Retina (tissue), 1 donor: ENCODE measurements around the gene SPATA17.
"Not testable (repeated sequence)": the region's sequence is repeated elsewhere in the genome, so short reads cannot be mapped to it uniquely, and the experiment has no call there.

Experiments used
- DNase-seq: peaks from one replicate; pipeline ENCODE4 v3.0.0-alpha.2; 2016

Gene SPATA17

DNA sequence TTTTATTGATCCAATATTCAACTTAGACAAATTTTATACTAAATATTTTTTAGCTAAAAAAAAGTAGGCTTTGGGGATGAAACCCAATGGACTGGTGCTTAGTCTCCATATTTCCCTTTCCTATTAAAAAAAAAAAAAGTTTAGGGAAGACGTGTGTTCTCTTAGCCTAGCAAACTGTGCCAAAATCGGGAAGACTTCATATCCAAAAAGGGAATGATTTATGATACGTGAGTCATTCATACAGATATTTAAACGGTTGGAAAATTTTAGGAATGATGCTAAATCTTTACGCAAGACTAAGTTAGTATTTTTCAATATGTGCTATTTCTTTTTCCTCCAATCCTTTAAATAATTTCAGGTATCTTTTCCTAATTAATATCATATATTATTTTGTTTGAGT lies 50.7 kb downstream of the SPATA17 start:
- DNase-seq = no peak

DNA sequence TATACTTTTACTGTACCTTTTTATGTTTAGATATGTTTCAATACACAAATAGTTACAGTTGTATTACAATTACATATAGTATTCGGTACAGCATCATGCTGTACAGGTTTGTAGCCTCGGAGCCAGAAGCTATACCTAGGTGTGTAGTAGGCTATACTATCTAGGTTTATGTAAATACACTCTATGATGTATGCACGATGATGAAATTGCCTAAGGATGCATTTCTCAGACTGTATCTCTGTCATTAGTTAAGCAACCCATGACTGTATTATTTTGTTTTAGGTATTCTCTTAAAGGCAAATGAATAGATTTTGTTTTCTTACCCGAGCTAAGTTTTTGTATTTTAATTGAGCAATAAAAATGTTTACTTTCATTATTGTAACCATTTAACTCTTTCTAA lies 56.4 kb downstream of the SPATA17 start:
- DNase-seq = no peak

DNA sequence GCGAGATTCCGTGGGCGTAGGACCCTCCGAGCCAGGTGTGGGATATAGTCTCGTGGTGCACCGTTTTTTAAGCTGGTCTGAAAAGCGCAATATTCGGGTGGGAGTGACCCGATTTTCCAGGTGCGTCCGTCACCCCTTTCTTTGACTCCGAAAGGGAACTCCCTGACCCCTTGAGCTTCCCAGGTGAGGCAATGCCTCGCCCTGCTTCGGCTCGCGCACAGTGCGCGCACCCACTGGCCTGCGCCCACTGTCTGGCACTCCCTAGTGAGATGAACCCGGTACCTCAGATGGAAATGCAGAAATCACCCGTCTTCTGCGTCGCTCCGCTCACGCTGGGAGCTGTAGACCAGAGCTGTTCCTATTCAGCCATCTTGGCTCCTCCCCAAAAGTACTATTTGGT lies 65.0 kb downstream of the SPATA17 start:
- not testable (repeated sequence) for DNase-seq

DNA sequence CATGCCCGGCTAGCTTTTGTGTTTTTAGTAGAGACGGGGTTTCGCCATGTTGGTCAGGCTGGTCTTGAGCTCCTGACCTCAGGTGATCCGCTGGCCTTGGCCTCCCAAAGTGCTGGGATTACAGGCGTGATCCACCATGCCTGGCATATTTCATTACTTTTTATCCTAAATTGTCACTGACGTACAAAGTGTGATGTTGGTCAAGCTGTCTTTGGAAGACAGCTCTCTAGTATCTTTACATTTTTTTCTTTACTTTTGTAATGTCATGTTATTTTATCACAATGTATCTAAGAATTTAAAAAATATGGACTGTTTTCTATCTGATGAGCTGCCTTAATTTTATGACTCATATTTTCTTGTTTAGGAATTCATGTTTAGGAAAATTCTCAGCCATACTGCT lies 72.2 kb downstream of the SPATA17 start:
- DNase-seq = no peak

DNA sequence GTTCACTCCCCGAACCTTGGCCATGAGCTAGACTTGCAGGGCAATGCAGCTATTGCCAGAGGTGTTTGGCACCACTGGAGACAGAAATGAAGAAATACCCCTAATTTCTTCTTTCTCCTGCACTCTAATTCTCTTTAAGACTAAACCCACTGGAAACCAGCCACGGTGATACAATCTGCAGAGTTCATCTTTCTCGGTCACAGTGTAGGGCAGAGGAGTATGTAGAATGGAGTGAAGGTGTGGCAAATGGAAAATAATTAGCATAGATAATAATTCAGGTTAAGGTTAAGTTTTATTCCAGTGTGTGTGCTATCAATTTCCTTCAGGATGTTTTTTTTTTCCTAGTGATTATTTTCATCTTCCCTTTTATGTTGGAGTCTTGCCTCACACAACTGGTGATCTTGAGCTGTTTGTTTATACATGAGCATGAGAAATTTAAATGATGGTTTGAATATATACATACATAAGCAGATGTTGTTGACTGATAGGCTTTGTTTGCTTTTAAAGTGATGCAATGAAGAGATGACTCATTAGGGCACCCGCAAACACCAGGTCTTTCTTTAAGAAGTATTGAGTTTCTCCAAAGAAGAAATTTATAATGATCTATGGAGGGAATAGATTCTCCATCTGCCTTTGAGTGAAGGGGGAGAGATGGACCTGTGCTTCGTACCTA lies 81.9 kb downstream of the SPATA17 start:
- no peak for DNase-seq

DNA sequence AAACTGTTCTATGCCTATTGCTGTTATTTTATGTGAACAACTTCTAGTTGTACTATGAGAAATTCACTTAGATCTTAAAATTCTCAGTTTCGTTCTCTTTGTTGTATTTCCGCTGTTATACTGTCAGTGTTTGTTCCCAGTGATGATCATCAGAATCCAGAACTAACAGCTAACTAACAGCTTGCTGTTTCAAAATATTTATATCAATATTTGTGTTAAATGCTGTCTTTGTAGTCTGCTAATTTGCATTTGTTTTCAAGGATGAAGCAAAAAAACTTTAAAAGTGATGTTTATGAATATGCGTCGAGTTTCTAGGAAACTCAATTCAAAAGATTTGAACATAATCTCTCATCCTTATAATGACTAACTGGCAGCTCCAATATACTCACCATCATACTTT lies 84.5 kb downstream of the SPATA17 start:
- DNase-seq = no peak

DNA sequence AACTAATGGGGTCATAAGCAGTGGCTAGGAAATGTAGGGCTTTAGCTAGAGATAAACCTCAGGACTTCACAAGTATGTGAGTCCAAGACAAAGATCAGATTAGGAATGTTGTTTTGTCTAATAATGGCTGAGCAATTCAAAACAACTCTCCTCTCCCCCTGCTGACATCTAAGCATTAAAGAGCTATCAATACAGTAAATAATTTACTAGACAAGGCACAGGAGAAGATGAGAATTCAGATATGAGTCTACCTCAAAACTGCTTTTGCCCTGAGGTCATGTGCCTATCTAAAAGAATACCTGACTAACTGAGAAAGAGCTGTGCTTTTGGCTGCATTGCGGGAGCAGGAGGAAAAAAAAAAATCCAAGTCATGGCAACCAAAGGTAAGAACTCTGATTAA lies 86.8 kb downstream of the SPATA17 start:
- no peak for DNase-seq

DNA sequence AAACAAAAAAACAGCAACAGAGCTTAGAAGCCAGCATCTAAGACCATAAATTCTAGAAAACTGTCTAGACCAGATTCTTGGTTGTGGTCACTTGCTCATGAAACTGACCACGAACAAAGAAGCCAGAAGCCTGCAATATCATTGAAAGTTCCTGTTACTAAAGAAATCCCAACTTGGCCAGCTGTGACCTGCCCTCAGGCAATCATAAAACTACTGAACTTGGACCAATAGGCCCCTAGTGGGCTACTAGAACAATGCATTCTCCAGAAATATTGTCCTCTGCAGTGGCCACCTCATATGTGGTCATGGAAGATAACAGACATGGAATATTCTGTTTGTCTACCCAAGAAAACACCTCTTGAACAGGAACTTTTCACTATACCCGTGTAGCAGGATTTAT lies 87.7 kb downstream of the SPATA17 start:
- no peak for DNase-seq

DNA sequence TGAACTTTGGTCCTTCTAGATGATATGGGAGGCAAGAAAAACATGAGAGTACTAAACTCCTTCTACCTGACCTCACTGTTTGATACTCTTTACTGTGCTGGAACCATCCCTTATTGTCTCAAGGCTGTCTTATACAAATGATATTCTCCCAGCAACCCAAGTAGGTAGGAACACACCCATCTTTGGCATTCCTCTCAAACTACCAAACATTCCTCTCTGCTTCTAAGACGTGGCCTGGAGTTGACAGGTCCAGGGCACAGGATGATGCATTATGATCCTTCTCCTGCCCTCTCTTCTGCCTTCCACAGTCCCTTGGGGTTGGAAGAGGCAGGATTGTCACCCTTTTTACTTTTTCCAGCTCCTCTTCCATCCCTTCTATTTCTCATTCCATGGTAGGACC lies 90.5 kb downstream of the SPATA17 start:
- no peak for DNase-seq

DNA sequence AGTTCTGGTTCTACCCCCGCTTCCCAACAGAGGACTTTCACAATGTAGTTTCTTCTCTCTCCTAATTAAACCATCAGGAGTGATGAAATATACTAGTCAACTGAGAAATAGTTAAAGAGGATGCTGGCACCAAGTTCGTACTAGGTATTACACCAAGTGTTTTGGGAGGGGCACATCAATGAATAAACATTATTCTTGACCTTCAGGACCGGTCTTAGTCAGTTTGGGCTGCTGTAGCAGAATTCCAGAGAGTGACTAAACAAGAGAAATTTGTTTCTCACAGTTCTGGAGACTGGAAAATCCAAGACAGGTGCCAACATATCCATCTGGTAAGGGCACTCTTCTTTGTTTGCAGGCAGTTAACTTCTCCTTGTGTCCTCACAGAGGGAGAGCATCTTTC lies 103.8 kb downstream of the SPATA17 start:
- DNase-seq = no peak

DNA sequence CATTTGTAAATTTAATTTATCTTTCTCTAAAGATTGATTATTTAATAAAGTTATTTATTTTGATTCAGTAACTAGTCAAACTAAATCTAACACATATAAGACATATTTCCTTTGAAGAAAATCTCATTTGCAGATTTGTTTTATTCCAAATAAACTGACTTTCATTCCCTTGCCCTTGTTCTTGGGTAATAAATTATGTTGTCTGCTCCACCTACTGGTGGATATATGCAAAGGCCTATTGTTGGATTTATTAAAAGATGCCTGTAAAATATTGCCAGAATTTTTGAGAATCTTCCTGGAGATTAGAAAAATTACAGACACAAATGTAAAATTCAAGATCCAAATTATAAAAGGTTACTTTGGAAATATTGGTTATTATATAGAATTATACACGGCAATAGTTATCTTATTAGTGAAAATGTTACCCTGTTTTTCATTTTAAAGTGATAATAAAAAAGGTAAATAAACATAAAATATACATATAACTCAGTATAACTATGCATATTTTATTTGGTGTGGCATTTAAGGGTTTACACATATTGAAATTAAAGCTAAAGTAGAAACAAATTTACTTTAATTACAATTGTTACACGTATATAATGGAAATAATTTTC lies 116.1 kb downstream of the SPATA17 start:
- no peak for DNase-seq

DNA sequence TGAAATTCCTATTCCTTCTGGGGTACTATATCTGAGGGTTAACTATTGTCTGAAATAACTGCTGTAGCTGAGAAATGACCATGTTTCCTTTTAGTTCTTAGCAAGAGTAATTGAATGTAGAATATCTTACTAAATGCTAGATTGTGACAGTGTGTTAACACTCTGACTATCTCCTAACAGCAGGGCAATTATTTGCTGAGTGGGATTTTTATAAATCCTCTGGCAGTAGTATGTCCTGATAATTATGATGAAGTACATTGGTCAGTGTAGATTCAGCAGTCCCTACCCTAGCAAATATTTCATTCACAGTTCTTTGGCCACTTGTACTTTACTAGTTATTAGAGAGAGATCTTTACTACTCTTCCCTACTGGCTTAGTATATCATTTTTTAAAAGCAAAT lies 138.6 kb downstream of the SPATA17 start:
- DNase-seq = no peak

DNA sequence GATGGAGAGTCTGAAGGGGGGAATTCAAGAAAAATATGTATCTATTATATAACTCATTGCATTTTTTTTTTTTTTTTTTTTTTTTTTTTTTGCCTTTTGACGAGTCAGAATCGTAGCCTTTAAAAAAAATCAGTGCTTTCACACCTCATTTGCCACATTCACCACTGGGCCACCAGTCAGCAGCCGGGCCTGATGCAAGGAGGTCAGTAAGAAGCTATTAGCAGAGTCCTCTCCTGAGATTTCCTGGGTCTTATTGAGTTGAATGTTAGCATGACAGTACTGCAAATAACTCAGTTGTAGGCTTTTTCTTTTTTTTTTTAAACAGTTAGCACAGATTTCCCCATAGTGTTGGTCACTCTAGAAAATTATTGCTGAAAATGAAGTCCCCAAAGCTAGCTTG lies 139.8 kb downstream of the SPATA17 start:
- DNase-seq = peak; percentile 45

DNA sequence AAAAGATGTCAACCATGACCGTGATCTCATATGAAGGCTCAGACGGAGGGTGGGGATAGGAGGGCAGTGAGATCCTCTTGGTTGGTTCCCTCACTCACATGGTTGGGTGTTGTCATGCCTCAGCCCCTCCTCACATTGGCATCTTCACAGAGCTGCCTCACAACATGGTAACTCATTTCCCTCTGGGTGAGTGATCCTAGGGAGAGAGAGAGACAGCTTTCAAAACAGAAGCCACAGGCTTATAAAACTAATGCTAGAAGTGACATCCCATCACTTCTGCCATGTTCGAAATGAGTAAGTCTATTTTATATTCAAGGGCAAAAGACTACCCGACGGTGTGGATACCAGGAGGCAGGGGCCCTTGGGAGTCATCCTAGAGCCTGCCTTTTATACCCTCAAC lies 145.5 kb downstream of the SPATA17 start:
- no peak for DNase-seq

DNA sequence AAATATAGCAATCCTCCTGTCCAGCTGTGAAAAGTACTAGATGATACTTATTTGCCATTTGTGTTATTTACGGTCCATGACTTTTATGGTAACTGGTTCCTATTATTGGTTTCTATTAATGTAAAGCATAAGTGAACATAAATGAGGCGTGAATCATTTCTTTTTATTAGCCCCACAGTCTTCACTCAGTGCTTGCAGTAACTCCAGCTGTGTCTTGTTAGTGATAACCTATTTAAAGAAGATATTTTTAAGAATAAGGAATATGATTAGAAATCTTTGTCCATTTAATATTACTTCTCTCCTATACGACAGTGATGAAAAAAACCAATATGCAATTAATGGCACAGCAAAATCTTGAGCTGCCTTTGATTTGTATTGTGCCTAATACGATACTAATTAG lies 149.9 kb downstream of the SPATA17 start:
- no peak for DNase-seq

DNA sequence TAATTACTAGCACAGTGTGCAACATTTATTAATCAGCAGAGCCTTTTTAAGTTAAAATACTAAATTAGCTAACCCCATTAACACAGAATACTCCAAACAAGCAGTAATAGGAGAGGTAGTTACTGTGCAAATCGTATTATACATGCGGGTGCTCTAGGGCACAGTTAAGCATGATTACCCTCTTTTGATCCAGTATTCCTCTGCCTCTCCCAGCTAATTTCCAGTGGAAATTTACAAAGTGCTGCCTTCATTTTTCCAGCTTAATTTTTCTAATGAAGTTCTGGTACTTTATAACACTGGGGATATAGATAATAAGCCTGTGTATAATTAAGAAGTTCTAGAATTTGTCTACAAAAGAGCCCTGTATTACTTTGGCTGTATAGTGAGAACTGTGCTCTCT lies 159.9 kb downstream of the SPATA17 start:
- DNase-seq = no peak

DNA sequence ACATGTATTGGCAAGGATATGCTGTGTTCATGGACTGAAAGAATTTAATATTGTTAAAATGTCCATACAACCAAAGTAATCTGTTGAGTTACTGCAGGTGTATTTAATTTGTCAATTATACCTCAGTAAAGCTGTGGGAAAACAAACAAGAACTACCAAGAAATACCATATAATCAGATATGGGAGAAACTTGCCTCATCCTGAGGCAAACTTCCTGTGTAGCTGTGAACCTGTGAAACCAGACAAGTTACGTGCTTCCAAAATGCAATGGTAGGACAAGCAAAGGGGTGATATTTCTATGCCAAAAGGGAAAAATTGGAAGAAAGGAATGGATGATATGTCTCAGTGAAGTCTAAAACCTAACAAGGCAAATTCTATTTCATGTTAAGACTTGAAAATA lies 174.6 kb downstream of the SPATA17 start:
- no peak for DNase-seq

DNA sequence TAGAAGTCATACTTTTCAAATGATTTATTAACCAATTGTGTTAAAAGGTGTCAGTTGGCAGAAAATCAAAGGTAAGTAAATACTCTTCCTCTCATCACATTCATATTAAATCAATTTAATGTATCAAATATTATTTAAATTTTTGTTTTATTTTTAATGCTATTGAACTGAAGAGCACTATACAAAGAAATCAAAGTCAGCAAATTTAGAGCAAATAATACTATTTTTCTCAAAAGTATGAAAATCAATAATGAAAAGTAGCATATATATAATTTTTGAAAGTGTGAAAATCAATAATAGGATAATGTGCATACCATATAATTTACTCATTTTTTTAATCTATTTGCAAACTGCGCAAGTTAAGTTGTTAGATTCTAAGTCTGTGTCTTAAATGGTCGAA lies 181.0 kb downstream of the SPATA17 start:
- no peak for DNase-seq

DNA sequence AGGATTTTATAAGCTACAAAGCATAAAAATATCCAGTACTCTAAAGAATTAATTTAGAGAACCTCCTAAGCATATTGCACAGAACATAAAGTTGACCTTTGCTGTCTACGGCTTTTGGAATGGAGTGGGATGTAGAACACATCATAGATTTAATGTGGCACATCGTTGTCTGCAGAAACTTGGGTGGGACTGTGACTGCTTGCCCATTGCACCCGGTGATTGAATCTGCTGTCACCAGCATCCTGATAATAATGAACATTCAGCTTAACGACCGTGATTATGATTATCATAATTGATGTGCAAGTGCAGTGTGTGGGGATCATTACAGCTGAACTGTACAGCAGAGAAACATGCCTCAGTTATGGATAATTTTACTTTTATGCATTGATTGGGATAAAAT lies 181.9 kb downstream of the SPATA17 start:
- peak; percentile 60 for DNase-seq

DNA sequence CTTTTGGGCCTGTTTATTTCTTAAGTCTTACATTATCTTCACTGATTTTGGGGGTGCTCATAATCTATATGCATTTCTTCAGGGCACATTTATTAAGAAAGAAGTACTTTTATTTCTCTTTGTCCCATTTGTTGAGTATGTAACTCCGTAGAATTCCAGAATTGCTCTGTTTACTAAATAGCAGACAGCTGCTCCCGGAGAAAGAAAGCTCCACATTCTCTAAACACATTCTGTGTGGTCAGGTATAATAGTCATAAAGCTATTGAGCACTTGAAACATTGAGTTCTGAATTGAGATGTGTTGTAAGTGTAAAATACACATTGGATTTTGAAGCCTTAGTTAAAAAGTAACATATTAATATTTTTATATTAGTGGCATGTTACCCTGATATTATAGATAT lies 206.5 kb downstream of the SPATA17 start:
- no peak for DNase-seq

DNA sequence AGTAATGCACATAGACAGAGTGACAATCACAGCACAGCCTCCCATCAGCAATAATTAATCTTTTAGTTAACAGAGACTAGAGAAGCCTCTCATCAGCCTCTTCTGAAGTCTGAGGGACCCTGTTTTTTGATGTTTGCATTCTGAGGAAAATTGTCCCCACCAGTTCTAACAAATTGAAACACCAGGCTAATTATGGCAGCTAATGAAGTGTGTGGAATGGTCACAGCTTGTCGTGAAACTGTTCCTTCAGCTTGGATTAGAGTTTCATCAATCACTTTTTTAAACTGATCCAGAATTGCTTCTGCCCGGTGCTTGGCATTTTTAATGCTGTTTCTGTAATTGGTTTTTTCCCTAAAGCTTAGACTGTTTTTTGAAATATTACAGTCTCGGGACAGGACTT lies 208.0 kb downstream of the SPATA17 start:
- DNase-seq = peak; percentile 76

DNA sequence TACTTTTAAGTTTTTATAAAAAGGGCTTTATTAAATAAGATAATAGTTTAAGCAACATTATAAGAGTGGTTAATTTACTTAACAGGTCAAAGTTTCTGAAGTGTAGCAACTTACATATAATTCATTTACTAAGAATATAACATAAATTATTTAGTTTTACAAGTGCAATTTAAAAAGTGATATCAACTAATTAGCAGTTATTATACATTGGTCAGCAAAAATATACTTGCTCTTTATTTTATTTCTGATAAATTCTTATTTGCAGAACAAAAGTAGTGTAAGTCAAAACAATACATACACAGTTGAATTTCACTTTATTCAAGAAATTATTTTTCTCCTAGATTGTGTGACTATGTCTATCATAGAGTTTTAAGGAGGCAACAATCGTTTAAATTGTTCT lies 215.6 kb downstream of the SPATA17 start:
- no peak for DNase-seq

DNA sequence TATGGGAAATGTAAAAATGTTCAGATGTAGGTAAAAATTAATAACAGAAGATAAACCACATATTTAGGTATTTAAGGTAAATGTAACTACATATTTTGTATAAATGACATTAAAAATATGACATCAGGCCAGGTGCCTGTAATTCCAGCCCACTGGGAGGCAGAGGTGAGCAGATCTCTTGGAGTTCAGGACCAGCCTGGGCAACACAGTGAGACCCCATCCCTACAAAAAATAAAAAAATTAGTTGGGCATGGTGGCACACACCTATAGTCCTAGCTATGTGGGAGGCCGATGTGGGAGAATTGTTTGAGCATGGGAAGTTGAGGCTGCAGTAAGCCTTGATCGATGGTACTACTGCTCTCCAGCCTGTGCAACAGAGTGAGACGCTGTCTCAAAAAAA lies 216.5 kb downstream of the SPATA17 start:
- DNase-seq = no peak

DNA sequence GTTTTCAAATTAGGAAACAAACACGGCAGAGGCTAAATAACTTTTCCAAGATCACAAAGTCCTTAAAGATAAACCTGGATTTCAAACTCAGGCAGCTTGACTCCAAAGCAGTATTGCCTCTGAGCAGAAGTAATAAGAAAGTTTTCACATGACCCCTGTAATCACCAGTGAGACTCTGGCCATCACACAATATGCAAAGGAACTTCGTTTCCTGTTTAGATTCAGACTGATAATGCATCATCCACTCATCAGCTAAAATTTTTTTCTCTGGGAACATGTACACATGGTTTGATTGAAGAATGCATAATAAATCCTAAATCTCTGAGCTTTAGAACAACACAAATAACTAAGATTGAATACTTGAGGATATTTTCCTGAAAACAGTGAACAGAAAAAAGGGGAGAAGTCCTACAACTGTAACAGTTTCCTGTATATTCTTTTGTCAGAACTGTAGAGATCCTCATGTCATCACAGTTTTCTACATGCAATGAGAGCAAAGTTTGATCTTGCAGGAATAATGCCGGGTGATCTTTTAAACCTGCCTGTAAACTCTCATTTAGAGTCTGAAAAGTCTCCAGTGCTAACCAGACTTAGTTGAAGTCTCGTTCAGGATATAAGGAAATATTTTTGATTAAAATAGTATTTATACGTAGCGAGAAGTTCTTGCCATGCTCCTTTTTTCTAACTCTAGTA lies 225.3 kb downstream of the SPATA17 start:
- no peak for DNase-seq

DNA sequence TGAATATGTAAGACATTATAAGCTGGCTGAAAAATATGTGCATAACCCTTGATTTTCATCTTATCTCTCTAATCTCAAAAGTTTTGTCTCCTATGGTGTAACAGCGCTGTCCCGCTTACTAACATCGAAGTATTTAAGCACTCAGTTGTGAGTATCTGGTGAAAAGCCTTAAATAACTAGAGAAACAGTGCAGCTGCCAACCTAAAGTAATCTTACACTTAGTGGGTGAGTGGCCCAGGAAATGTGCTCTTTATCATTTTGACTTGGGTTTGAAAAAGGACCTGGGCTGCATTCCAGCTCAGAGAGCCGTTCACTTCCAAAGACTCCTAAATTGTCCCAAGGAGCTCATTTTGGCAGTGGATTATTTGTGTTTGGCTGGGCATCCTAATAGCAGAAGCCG lies 225.9 kb downstream of the SPATA17 start:
- no peak for DNase-seq
